AG10803 (cell line): ENCODE data around the gene DPYSL4.

ENCODE experiments used
- DNase-seq: peaks from one replicate; pipeline ENCODE4 v3.0.0; 2010; ENCODE audit warnings: low read depth
- H3K4me3 ChIP-seq: 2 replicates; pipeline ENCODE4 v1.5.1; 2011; ENCODE audit warnings: mild to moderate bottlenecking, low read length, control low read depth
- CTCF ChIP-seq: conservative IDR thresholded peaks from 2 replicates; pipeline ENCODE4 v1.5.1; 2011; ENCODE audit warnings: mild to moderate bottlenecking, low read length, control low read depth, inconsistent platforms

The DPYSL4 gene

GRCh38 chr10:132234860-132235259, 48.1 kb downstream of the DPYSL4 start:
- TF ChIP-seq CTCF: no peak
- no peak for DNase-seq
- no peak overlapping the region for H3K4me3 ChIP-seq

DNA sequence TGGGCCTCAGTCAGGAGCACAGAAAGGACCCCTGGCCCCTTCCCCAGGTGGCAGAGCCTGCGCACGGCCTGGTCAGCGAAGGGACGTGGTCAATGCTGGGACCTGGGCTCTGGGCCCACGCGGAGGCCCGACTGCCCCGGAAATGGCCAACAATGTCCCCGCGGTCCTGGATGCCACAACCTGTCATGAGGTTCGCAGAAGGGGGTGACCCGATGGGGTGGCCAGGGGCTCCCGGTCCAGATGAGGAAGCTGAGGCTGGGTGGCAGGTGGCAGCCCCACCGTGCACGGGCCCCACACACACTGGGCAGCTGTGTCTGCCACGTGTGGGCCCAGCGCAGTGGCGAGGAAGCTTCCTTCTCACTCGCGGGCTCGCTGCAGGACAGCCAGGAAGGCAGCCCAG, 49.4 kb downstream of the DPYSL4 start:
- no peak overlapping the region for H3K4me3 ChIP-seq
- no peak for TF ChIP-seq CTCF
- no peak for DNase-seq

GRCh38 chr10:132236881-132237280, 50.1 kb downstream of the DPYSL4 start:
- no peak overlapping the region for H3K4me3 ChIP-seq
- TF ChIP-seq CTCF: no peak
- no peak for DNase-seq

DNA sequence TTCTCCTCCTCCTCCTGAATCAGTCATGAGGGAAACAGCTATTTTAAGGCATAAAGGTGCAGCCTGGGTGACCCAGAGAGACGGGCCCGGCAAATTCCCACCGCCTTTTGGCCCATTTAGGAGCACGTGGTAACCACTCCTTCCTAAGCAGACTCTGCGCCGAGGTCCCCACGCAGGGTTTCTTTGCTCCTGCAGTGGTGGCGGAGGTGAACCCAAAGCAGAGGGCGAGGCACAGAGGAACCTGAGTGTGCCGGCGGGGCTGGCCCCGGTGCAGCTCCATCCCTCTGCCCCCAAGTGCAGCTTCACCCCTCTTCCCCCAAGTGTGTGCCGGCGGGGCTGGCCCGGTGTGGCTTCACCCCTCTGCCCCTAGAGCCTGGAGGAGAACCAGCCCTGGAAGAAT, 50.6 kb downstream of the DPYSL4 start:
- DNase-seq: no peak
- no peak for TF ChIP-seq CTCF
- no peak overlapping the region for H3K4me3 ChIP-seq

DNA sequence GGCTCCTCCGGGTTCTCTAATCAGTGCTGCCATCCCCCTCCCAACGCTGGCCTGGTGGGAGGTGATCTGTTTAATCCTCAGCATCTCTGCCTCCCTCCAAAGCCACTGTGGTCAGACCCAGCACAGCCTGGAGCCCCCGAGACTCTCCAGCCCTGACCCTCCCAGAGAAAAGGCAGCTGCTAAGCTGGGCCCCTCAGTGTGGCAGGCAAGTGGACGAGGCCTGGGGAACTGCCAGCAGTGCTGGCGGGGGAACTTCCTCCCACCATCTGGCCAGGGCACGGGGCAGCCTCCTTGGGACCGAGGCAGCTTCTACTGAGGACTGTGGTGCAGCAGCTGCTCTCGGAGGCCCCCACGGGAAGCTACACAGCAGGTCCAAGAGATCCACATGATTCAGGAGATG, 51.1 kb downstream of the DPYSL4 start:
- no peak for DNase-seq
- TF ChIP-seq CTCF: no peak
- H3K4me3 ChIP-seq: no peak overlapping the region

DNA sequence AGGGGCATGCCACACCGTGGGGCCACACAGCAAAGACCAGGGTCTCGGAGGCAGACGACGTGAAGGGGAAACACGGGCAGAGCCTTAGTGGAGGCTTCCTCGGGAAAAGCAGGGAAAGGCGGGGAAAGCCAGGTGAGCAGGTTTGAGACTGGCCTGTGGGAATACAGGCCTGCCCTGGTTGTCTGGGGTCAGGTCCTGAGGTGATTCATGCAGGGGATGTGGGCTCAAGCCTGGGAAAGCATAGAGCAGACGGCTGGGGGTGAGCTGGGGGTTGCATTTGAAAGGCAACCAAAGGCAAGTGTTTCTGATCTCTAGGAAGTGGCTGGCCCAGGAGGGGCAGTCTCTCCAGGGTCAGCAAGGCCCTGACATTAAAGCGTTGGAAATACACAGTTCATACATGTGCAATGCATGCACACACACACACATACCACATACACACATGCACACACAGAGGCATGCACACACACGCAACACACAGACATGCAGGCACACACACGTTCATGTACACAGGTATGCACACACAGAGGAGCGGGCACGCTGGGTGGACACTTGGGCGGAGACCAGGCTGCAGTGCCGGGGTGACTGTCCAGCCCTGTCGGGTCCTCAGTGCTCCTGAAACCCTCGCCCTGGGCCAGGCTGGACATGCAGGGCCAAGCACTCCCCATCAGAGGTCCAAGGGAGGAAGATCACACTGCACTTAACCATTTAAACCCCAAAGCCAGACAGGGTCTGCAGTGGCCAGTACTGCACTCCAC, 51.8 kb downstream of the DPYSL4 start:
- no peak overlapping the region for H3K4me3 ChIP-seq
- no peak for TF ChIP-seq CTCF
- no peak for DNase-seq
